Heart left ventricle (tissue), 13 donors: Measurements from ENCODE around the gene SMCO3.
"Not testable (repeated sequence)": the region's sequence is repeated elsewhere in the genome, so short reads cannot be mapped to it uniquely, and the experiment has no call there.

ENCODE experiments used
- CTCF ChIP-seq, 12 donors: fragments of 200-600 bp; sonication (generic) in 4 of 12; IDR thresholded peaks; one replicate each; pipeline versions ENCODE4 v1.5.0 to v1.8.0; 2018 to 2022; ENCODE audit warnings: antibody characterized with exemption in 12 of 12, mild to moderate bottlenecking in 5 of 12
- POLR2A ChIP-seq, 2 donors: fragments of 450-650 bp; IDR thresholded peaks; one replicate each; pipeline ENCODE4 v1.6.1; 2017; ENCODE audit warnings: antibody characterized with exemption in 2 of 2, mild to moderate bottlenecking in 2 of 2, moderate library complexity in 2 of 2
- donor health status: ischemic (EF 13 %, LVEDD 7.1; RV severe dilation, severe dysfunction).
- donor health status: DM: no; HTN: yes; CAD: no.
- donor health status: DM: no; HTN: no; CAD: no.
- donor health status: ischemic (EF 25% LVEDD 6.9; RV normal size, moderate dysfunction).
- donor health status: ischemic (EF 25% LVEDD 5.7; RV mildly dilated, moderate dysfunction).
- donor health status: ischemic (EF 35%, LVEDD 5.7; RV mildly dilated, moderate dysfunction).
- donor health status: nonischemic (EF 11% LVEDD 7.7; RV severe dilation, severe dysfunction).
- donor health status: DM: yes; HTN: yes; CAD: no.
- donor health status: PGD.
- donor health status: ischemic (EF 29% LVEDD 5.4; RV normal size, mild dysfunction).
- donor health status: nonischemic (EF 23%, LVEDD 6.1; RV moderate dilation, normal function).

DNA sequence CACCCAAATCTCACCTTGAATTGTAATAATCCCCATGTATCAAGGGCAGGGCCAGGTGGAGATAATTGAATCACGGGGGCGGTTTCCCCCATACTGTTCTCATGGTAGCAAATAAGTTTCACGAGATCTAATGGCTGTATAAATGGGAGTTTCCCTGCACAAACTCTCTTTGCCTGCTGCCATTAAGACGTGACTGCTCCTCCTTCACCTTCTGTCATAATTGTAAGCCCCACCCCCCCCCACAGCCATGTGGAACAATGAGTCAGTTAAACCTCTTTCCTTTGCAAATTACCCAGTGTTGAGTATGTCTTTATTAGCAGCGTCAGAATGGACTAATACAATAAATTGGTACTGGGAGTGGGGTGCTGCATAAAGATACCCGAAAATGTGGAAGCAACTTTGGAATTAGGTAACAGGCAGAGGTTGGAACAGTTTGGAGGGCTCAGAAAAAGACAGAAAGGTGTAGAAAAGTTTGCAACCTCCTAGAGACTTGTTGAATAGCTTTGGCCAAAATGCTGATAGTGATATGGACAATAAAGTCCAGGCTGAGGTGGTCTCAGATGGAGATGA lies 54.2 kb downstream of the SMCO3 start:
- TF ChIP-seq CTCF, POLR2A (IDR thresholded peaks at IDR 0.05): not testable (repeated sequence)
